WTC11 (cell line): ENCODE measurements around the gene SORCS2. TPM values are rescaled to one million over a fixed set of nuclear protein-coding genes. Genes with fewer than 3 reads are reported as not detected.

Experiments
- ATAC-seq: fragments of 200-7000 bp; cut with Tn5 transposase; 2 replicates; pipeline ENCODE4 v1.10.0; 2021; ENCODE audit warnings: mild to moderate bottlenecking, moderate library complexity
- CTCF ChIA-PET: fragments of 300-600 bp; sonication (Branson Sonifier 250); formaldehyde crosslinking; loops from one replicate; lab custom pipeline; 2021; ENCODE audit warnings: antibody characterized with exemption; lab: Charles Lee
- POLR2A ChIA-PET: fragments of 350-600 bp; sonication (Branson Sonifier 250); formaldehyde crosslinking; loops from one replicate; lab custom pipeline; 2021; ENCODE audit warnings: antibody characterized with exemption; lab: Charles Lee
- DNase-seq: peaks from one replicate; pipeline ENCODE4 v3.0.0; 2021; ENCODE audit warnings: low spot score
- H3K27ac Mint-ChIP-seq: 2 replicates; pipeline ENCODE4 v1.8.0; 2021; ENCODE audit warnings: mixed read lengths
- H3K27me3 Mint-ChIP-seq: 2 replicates; pipeline ENCODE4 v1.8.0; 2021; ENCODE audit warnings: low read depth, mild to moderate bottlenecking, moderate library complexity, mixed read lengths
- H3K36me3 Mint-ChIP-seq: 2 replicates; pipeline ENCODE4 v1.8.0; 2021; ENCODE audit warnings: mixed read lengths
- H3K4me1 Mint-ChIP-seq: 2 replicates; pipeline ENCODE4 v1.8.0; 2022; ENCODE audit warnings: mixed read lengths
- H3K4me3 Mint-ChIP-seq: 2 replicates; pipeline ENCODE4 v1.8.0; 2021; ENCODE audit warnings: mild to moderate bottlenecking, moderate library complexity, mixed read lengths
- H3K9me3 Mint-ChIP-seq: 2 replicates; pipeline ENCODE4 v1.8.0; 2021; ENCODE audit warnings: mixed read lengths
- ATF1 ChIP-seq: sonication (generic); formaldehyde crosslinking; IDR thresholded peaks from 2 replicates; pipeline ENCODE4 v1.8.1; 2023; ENCODE audit warnings: mild to moderate bottlenecking, moderate library complexity, missing genetic modification reagents
- CTCF ChIP-seq: fragments of 200-600 bp; IDR thresholded peaks from 2 replicates; pipeline ENCODE4 v1.8.0; 2022; ENCODE audit warnings: antibody characterized with exemption
- FOXK1 ChIP-seq: sonication (generic); formaldehyde crosslinking; IDR thresholded peaks from 2 replicates; pipeline ENCODE4 v1.8.0; 2022; ENCODE audit warnings: mild to moderate bottlenecking, moderate library complexity, missing genetic modification reagents
- GRHL2 ChIP-seq: fragments of 250-450 bp; sonication (Bioruptor Pico); IDR thresholded peaks from 2 replicates; pipeline ENCODE4 v1.8.0; 2022; ENCODE audit warnings: mild to moderate bottlenecking, moderate library complexity; ENCODE audit not compliant: insufficient replicate concordance, severe bottlenecking
- JAZF1 ChIP-seq: fragments of 250-450 bp; sonication (Bioruptor Pico); IDR thresholded peaks from 2 replicates; pipeline ENCODE4 v1.9.0; 2021; ENCODE audit warnings: moderate library complexity, mild to moderate bottlenecking, inconsistent platforms
- KAT7 ChIP-seq: sonication (generic); formaldehyde crosslinking; IDR thresholded peaks from 2 replicates; pipeline ENCODE4 v1.8.1; 2023; ENCODE audit warnings: missing genetic modification reagents, mild to moderate bottlenecking, borderline replicate concordance
- MYBL2 ChIP-seq: sonication (generic); formaldehyde crosslinking; IDR thresholded peaks from 2 replicates; pipeline ENCODE4 v1.8.1; 2023; ENCODE audit warnings: mild to moderate bottlenecking, moderate library complexity, missing genetic modification reagents
- OVOL2 ChIP-seq: fragments of 250-450 bp; sonication (Bioruptor Pico); IDR thresholded peaks from 2 replicates; pipeline ENCODE4 v1.9.0; 2021; ENCODE audit warnings: mild to moderate bottlenecking, borderline replicate concordance
- PRRX2 ChIP-seq: fragments of 250-450 bp; sonication (Bioruptor Pico); IDR thresholded peaks from 2 replicates; pipeline ENCODE4 v1.8.0; 2021; ENCODE audit warnings: mild to moderate bottlenecking
- SMAD3 ChIP-seq: sonication (generic); formaldehyde crosslinking; IDR thresholded peaks from 2 replicates; pipeline ENCODE4 v1.8.0; 2022; ENCODE audit warnings: missing genetic modification reagents, mild to moderate bottlenecking, borderline replicate concordance
- SOX15 ChIP-seq: fragments of 250-450 bp; sonication (Bioruptor Pico); IDR thresholded peaks from 2 replicates; pipeline ENCODE4 v1.9.0; 2021; ENCODE audit warnings: mild to moderate bottlenecking
- SP1 ChIP-seq: sonication (generic); formaldehyde crosslinking; conservative IDR thresholded peaks from 2 replicates; pipeline ENCODE4 v1.8.1; 2022; ENCODE audit warnings: missing genetic modification reagents
- TCF7 ChIP-seq: sonication (generic); formaldehyde crosslinking; IDR thresholded peaks from 2 replicates; pipeline ENCODE4 v1.8.0; 2022; ENCODE audit warnings: mild to moderate bottlenecking, low read depth, missing genetic modification reagents, moderate library complexity
- TEAD1 ChIP-seq: sonication (generic); formaldehyde crosslinking; IDR thresholded peaks from 2 replicates; pipeline ENCODE4 v1.8.0; 2022; ENCODE audit warnings: mild to moderate bottlenecking, missing genetic modification reagents
- TP53 ChIP-seq: sonication (generic); formaldehyde crosslinking; IDR thresholded peaks from 2 replicates; pipeline ENCODE4 v1.8.1; 2023; ENCODE audit warnings: mild to moderate bottlenecking, missing genetic modification reagents
- ZBTB43 ChIP-seq: sonication (generic); formaldehyde crosslinking; IDR thresholded peaks from 2 replicates; pipeline ENCODE4 v1.8.1; 2023; ENCODE audit warnings: mild to moderate bottlenecking, missing genetic modification reagents
- ZNF138 ChIP-seq: sonication (generic); formaldehyde crosslinking; conservative IDR thresholded peaks from 2 replicates; pipeline ENCODE4 v1.8.1; 2022; ENCODE audit warnings: mild to moderate bottlenecking, moderate library complexity, missing genetic modification reagents
- ZNF281 ChIP-seq: sonication (generic); formaldehyde crosslinking; IDR thresholded peaks from 2 replicates; pipeline ENCODE4 v1.8.0; 2023; ENCODE audit warnings: mild to moderate bottlenecking, missing genetic modification reagents
- ZNF317 ChIP-seq: sonication (generic); formaldehyde crosslinking; IDR thresholded peaks from 2 replicates; pipeline ENCODE4 v1.8.1; 2023; ENCODE audit warnings: low read depth, mild to moderate bottlenecking, moderate library complexity, missing genetic modification reagents, borderline replicate concordance
- ZNF416 ChIP-seq: fragments of 250-450 bp; sonication (Bioruptor Pico); IDR thresholded peaks from 2 replicates; pipeline ENCODE4 v1.9.0; 2021; ENCODE audit warnings: mild to moderate bottlenecking, inconsistent platforms
- ZNF423 ChIP-seq: fragments of 250-450 bp; sonication (Bioruptor Pico); IDR thresholded peaks from 2 replicates; pipeline ENCODE4 v2.1.2; 2022; ENCODE audit warnings: mild to moderate bottlenecking, moderate library complexity
- ZNF425 ChIP-seq: fragments of 250-450 bp; sonication (Bioruptor Pico); conservative IDR thresholded peaks from 2 replicates; pipeline ENCODE4 v1.9.0; 2021; ENCODE audit warnings: mild to moderate bottlenecking
- ZNF512 ChIP-seq: sonication (generic); formaldehyde crosslinking; IDR thresholded peaks from 2 replicates; pipeline ENCODE4 v1.8.1; 2022; ENCODE audit warnings: missing genetic modification reagents, borderline replicate concordance
- total RNA-seq: library from RNA; stranded (reverse); gene quantifications from 3 replicates; pipeline ENCODE4 v1.2.3, GENCODE V29; 2021

Gene SORCS2
- total RNA-seq, 1 experiment from 2014 or later: 6.6 TPM

- TF ChIP-seq OVOL2 (CRISPR knock-in tag): no peak
- no peak for TF ChIP-seq ZNF425 (CRISPR knock-in tag)
- TF ChIP-seq SMAD3 (CRISPR knock-in tag): no peak
- no peak for TF ChIP-seq ATF1
- TF ChIP-seq KAT7 (CRISPR knock-in tag): no peak
- no peak for TF ChIP-seq ZNF416
- no peak for TF ChIP-seq SP1 (CRISPR knock-in tag)
These were observed 524.8 kb downstream of the SORCS2 start (continued) for GRCh38 chr4:7717161-7717560.

- H3K9me3 Mint-ChIP-seq: no peaks in the 10 kb centered on the region
- TF ChIP-seq ZNF512 (CRISPR knock-in tag) (no peak), SMAD3 (CRISPR knock-in tag) (no peak), ZNF423 (CRISPR knock-in tag) (0 out of 2 replicates have a peak, but pooled peaks have one; percentile 41)
These were observed 525.7 kb downstream of the SORCS2 start for GRCh38 chr4:7717946-7718490.

GRCh38 chr4:7719354-7720174 lies 527.2 kb downstream of the SORCS2 start:
- ATAC-seq (peak; percentile 93), DNase-seq (peak; percentile 90)
- H3K9me3 Mint-ChIP-seq: peaks cover 9% of the 10 kb centered on the region
- POLR2A ChIA-PET: no interaction called here
- H3K4me1 Mint-ChIP-seq: peaks cover 3% of the 10 kb centered on the region
- TF ChIP-seq JAZF1 (CRISPR knock-in tag): no peak
- no peak for TF ChIP-seq GRHL2 (CRISPR knock-in tag)
- TF ChIP-seq ZNF138: no peak
- no peak for TF ChIP-seq PRRX2 (CRISPR knock-in tag)
- no peak for TF ChIP-seq ZNF281 (CRISPR knock-in tag)
- TF ChIP-seq CTCF: peak; percentile 79
- TF ChIP-seq SOX15: no peak
- TF ChIP-seq OVOL2 (CRISPR knock-in tag): no peak
- no peak for TF ChIP-seq FOXK1
- TF ChIP-seq TEAD1 (CRISPR knock-in tag): no peak
- no peak for TF ChIP-seq MYBL2
- no peak for TF ChIP-seq ZBTB43 (CRISPR knock-in tag)
- TF ChIP-seq KAT7 (CRISPR knock-in tag): no peak
- TF ChIP-seq ZNF317 (CRISPR knock-in tag): no peak
- TF ChIP-seq TCF7: no peak
- no peak for TF ChIP-seq TP53 (CRISPR knock-in tag)
- TF ChIP-seq ZNF423 (CRISPR knock-in tag): peak; percentile 98
- H3K36me3 Mint-ChIP-seq: no peaks in the 10 kb centered on the region; the same call in 1 of the 2 replicates
- H3K27ac Mint-ChIP-seq: no peak overlapping the region
- H3K4me3 Mint-ChIP-seq: no peak overlapping the region
- CTCF ChIA-PET: interaction anchor here (0.5 to 1.4 kb wide), 16 partner anchors 9 to 534 kb away, joined by 3 to 5 read pairs (median 3); no protein-coding TSS in a partner anchor
- H3K27me3 Mint-ChIP-seq: peaks cover 8% of the 10 kb centered on the region

More at GRCh38 chr4:7717946-7718490, 525.7 kb downstream of the SORCS2 start:
- Mint-ChIP-seq H3K27ac (no peak overlapping the region), H3K4me3 (no peak overlapping the region), H3K4me1 (peaks cover 3% of the 10 kb centered on the region), H3K36me3 (no peaks in the 10 kb centered on the region), H3K27me3 (peaks cover 8% of the 10 kb centered on the region)
- POLR2A ChIA-PET: no interaction called here
- CTCF ChIA-PET: no interaction called here
- no peak for DNase-seq
- no peak for ATAC-seq
